Stimulated activated CD8-positive, alpha-beta memory T cell treated with anti-CD3 and anti-CD28 coated beads, Interleukin-7, amount 100 ng/mL, for 24 hours (primary cell): ENCODE data around the gene RAP2B.

Experiments
- DNase-seq: peaks from one replicate; pipeline ENCODE4 v3.0.0-alpha.2; 2020; ENCODE audit warnings: low read depth

Gene RAP2B

GRCh38 chr3:153195349-153195879 is 33.4 kb downstream of the RAP2B start:
- DNase-seq: no peak

GRCh38 chr3:153209596-153209995 is 47.6 kb downstream of the RAP2B start:
- no peak for DNase-seq

- DNase-seq: no peak
Observed at GRCh38 chr3:153210146-153210545, 48.1 kb downstream of the RAP2B start.

- DNase-seq: no peak
Observed at GRCh38 chr3:153210660-153211059, 48.6 kb downstream of the RAP2B start.

GRCh38 chr3:153215497-153215896 is 53.5 kb downstream of the RAP2B start:
- no peak for DNase-seq

- no peak for DNase-seq
Observed at GRCh38 chr3:153215966-153216365, 53.9 kb downstream of the RAP2B start.

GRCh38 chr3:153216928-153217327 is 54.9 kb downstream of the RAP2B start:
- no peak for DNase-seq

GRCh38 chr3:153219146-153219545 is 57.1 kb downstream of the RAP2B start:
- DNase-seq: no peak
